ENCODE results near the gene KLHL4.
"Not testable (repeated sequence)": the region's sequence is repeated elsewhere in the genome, so short reads cannot be mapped to it uniquely, and the experiment has no call there.

The KLHL4 gene

DNA sequence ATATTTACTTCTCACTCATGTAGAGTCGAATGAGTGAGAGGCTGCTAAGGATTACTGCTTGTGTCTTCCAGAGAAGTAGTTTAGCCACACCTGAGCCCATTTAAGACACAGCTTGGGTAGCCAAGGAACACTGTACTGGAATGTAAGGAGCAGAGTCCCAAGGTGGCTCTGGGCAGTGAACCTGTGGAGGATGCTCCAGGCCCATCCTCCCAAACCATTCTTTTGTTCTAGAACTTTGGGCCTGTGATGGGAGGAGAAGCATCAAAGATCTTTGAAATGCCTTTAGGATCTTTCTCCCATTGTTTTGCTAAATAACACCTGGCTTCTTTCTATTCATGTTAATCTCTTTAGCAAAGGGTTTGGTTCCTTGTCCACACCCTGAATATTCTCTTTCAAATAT lies 162.2 kb downstream of the KLHL4 start:
- no peaks in the 10 kb centered on the region for H3K79me2 ChIP-seq (ENCODE audit: low read length)
- H4K20me1 ChIP-seq (ENCODE audit: insufficient read depth, low read length): no peaks in the 10 kb centered on the region
- no peak overlapping the region for H2AFZ ChIP-seq (ENCODE audit: low read length)
- H3K36me3 ChIP-seq (replicated peaks; ENCODE audit: insufficient read depth, low read length): no peaks in the 10 kb centered on the region
- H3K9ac ChIP-seq (ENCODE audit: low read length): no peak overlapping the region
- no peak for DNase-seq
- H3K9me2 ChIP-seq (replicated peaks; ENCODE audit: insufficient read depth, low read length): no peaks in the 10 kb centered on the region
- no peak overlapping the region for H3K27ac ChIP-seq (ENCODE audit: low read length)
- no peaks in the 10 kb centered on the region for H3K27me3 ChIP-seq (replicated peaks; ENCODE audit: insufficient read depth, low read length)
- no peaks in the 10 kb centered on the region for H3F3A ChIP-seq (ENCODE audit: insufficient read depth, low read length)
- TF ChIP-seq, protein P1, sequence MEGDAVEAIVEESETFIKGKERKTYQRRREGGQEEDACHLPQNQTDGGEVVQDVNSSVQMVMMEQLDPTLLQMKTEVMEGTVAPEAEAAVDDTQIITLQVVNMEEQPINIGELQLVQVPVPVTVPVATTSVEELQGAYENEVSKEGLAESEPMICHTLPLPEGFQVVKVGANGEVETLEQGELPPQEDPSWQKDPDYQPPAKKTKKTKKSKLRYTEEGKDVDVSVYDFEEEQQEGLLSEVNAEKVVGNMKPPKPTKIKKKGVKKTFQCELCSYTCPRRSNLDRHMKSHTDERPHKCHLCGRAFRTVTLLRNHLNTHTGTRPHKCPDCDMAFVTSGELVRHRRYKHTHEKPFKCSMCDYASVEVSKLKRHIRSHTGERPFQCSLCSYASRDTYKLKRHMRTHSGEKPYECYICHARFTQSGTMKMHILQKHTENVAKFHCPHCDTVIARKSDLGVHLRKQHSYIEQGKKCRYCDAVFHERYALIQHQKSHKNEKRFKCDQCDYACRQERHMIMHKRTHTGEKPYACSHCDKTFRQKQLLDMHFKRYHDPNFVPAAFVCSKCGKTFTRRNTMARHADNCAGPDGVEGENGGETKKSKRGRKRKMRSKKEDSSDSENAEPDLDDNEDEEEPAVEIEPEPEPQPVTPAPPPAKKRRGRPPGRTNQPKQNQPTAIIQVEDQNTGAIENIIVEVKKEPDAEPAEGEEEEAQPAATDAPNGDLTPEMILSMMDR (IDR thresholded peaks at IDR 0.05; ENCODE audit: low read length): no peak
- TF ChIP-seq EZH2 (optimal IDR thresholded peaks at IDR 0.05; ENCODE audit: low read depth, low read length) (no peak), EZH2phosphoT487 (IDR thresholded peaks at IDR 0.05; ENCODE audit: low read length) (no peak)
- H3K4me2 ChIP-seq (ENCODE audit: low read depth, low read length): no peak overlapping the region
- H3K4me3 ChIP-seq (ENCODE audit: low read length): no peak overlapping the region
- no peaks in the 10 kb centered on the region for H3K4me1 ChIP-seq (ENCODE audit: low read length)
- no peaks in the 10 kb centered on the region for H3K9me3 ChIP-seq (replicated peaks; ENCODE audit: insufficient read depth, low read length)

DNA sequence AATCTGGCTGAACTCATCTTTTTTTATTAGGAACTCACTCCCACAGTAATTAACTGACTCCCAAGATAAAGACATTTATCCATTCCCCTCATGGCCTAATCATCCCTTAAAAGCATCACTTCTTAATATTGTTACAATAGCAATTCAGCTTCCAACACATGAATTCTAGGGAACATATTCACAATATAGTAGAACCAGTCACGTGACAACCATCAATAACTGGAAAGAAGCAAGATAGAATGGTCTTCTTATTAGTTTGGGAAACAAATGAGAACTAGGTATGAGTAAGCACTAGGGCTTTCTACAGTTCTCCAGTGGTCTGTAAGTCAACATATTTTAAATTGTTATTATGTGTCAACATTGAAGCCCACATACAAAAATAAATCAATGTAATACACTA lies 170.1 kb downstream of the KLHL4 start:
- Histone ChIP-seq H4K20me1 (ENCODE audit: insufficient read depth, low read length) (no peaks in the 10 kb centered on the region), H3K9ac (ENCODE audit: low read length) (no peak overlapping the region), H2AFZ (ENCODE audit: low read length) (no peak overlapping the region), H3K4me3 (ENCODE audit: low read length) (no peak overlapping the region), H3K27ac (ENCODE audit: low read length) (no peak overlapping the region), H3K4me2 (ENCODE audit: low read depth, low read length) (no peak overlapping the region), H3K9me3 (replicated peaks; ENCODE audit: insufficient read depth, low read length) (no peaks in the 10 kb centered on the region), H3K4me1 (ENCODE audit: low read length) (no peaks in the 10 kb centered on the region), H3K36me3 (replicated peaks; ENCODE audit: insufficient read depth, low read length) (no peaks in the 10 kb centered on the region), H3K27me3 (replicated peaks; ENCODE audit: insufficient read depth, low read length) (no peaks in the 10 kb centered on the region), H3K9me2 (replicated peaks; ENCODE audit: insufficient read depth, low read length) (no peaks in the 10 kb centered on the region), H3F3A (ENCODE audit: insufficient read depth, low read length) (no peaks in the 10 kb centered on the region), H3K79me2 (ENCODE audit: low read length) (no peaks in the 10 kb centered on the region)
- DNase-seq: no peak
- TF ChIP-seq EZH2phosphoT487 (IDR thresholded peaks at IDR 0.05; ENCODE audit: low read length): no peak
- TF ChIP-seq, protein P1 (IDR thresholded peaks at IDR 0.05; ENCODE audit: low read length): no peak

- not testable (repeated sequence) for H2AFZ ChIP-seq (ENCODE audit: low read length); DNase-seq; H3K9me2 ChIP-seq (replicated peaks; ENCODE audit: insufficient read depth, low read length); H4K20me1 ChIP-seq (ENCODE audit: insufficient read depth, low read length); H3K27ac ChIP-seq (ENCODE audit: low read length); H3K36me3 ChIP-seq (replicated peaks; ENCODE audit: insufficient read depth, low read length); H3K9me3 ChIP-seq (replicated peaks; ENCODE audit: insufficient read depth, low read length); H3K4me3 ChIP-seq (ENCODE audit: low read length); H3K4me2 ChIP-seq (ENCODE audit: low read depth, low read length); H3K4me1 ChIP-seq (ENCODE audit: low read length); H3K79me2 ChIP-seq (ENCODE audit: low read length); H3K9ac ChIP-seq (ENCODE audit: low read length); H3F3A ChIP-seq (ENCODE audit: insufficient read depth, low read length); H3K27me3 ChIP-seq (replicated peaks; ENCODE audit: insufficient read depth, low read length)
Measured at GRCh38 chrX:87688113-87688748, 170.6 kb downstream of the KLHL4 start.

- not testable (repeated sequence) for H3K9me3 ChIP-seq (replicated peaks; ENCODE audit: insufficient read depth, low read length); H3K9me2 ChIP-seq (replicated peaks; ENCODE audit: insufficient read depth, low read length); H3K27ac ChIP-seq (ENCODE audit: low read length); H3K4me3 ChIP-seq (ENCODE audit: low read length); DNase-seq; H3F3A ChIP-seq (ENCODE audit: insufficient read depth, low read length); H3K36me3 ChIP-seq (replicated peaks; ENCODE audit: insufficient read depth, low read length); H4K20me1 ChIP-seq (ENCODE audit: insufficient read depth, low read length); H3K9ac ChIP-seq (ENCODE audit: low read length); H3K79me2 ChIP-seq (ENCODE audit: low read length); H3K27me3 ChIP-seq (replicated peaks; ENCODE audit: insufficient read depth, low read length); H3K4me1 ChIP-seq (ENCODE audit: low read length); H2AFZ ChIP-seq (ENCODE audit: low read length); H3K4me2 ChIP-seq (ENCODE audit: low read depth, low read length)
Measured at GRCh38 chrX:87689218-87689617, 171.6 kb downstream of the KLHL4 start.
